Measurements from ENCODE around the gene ZNF599.

The ZNF599 gene

GRCh38 chr19:34734537-34735103, 38.4 kb downstream of the ZNF599 start:
- DNase-seq: peak; percentile 55

GRCh38 chr19:34733746-34734536, 39.1 kb downstream of the ZNF599 start, which contains the start of gene ZNF181:
ZNF181 (plus strand) TSS chr19:34734243; CDS start chr19:34735038, 795 bp downstream.
- peak; percentile 80 for DNase-seq

GRCh38 chr19:34733266-34733745, 39.7 kb downstream of the ZNF599 start:
- peak; percentile 56 for DNase-seq

GRCh38 chr19:34732612-34733211, 40.3 kb downstream of the ZNF599 start:
- peak; percentile 27 for DNase-seq

GRCh38 chr19:34731964-34732363, 41.1 kb downstream of the ZNF599 start:
- no peak for DNase-seq

GRCh38 chr19:34731019-34731829, 41.8 kb downstream of the ZNF599 start:
- no peak for DNase-seq

- DNase-seq: no peak
Measured at GRCh38 chr19:34725400-34725799, 47.6 kb downstream of the ZNF599 start.

GRCh38 chr19:34722353-34722752, 50.7 kb downstream of the ZNF599 start:
- no peak for DNase-seq

- DNase-seq: no peak
Measured at GRCh38 chr19:34715357-34715756, 57.7 kb downstream of the ZNF599 start.

GRCh38 chr19:34713262-34713637, 59.8 kb downstream of the ZNF599 start:
- DNase-seq: no peak

- peak; percentile 66 for DNase-seq
Measured at GRCh38 chr19:34712395-34713261, 60.4 kb downstream of the ZNF599 start.

GRCh38 chr19:34711890-34712289, 61.1 kb downstream of the ZNF599 start:
- DNase-seq: no peak
